GM12878 (cell line): ENCODE data around the gene LIPG.

ENCODE experiments used
- CEBPB ChIP-seq, 2 experiments: fragments of 150-350 bp in 1 of 2; IDR thresholded peaks; 2 replicates each; pipeline ENCODE4 v1.6.1; 2012 to 2014; ENCODE audit warnings: low read depth in 2 of 2, low read length in 2 of 2, borderline replicate concordance in 1 of 2, inconsistent platforms in 1 of 2
- CTCF ChIP-seq, 3 experiments: IDR thresholded peaks in 2 of 3; conservative IDR thresholded peaks in 1 of 3; 2 replicates each; pipeline ENCODE4 v1.5.1; 2011; ENCODE audit warnings: low read depth in 3 of 3, low read length in 3 of 3, mild to moderate bottlenecking in 3 of 3, control low read depth in 2 of 3, moderate library complexity in 2 of 3, inconsistent platforms in 1 of 3, mixed read lengths in 1 of 3; ENCODE audit not compliant: control insufficient read depth in 2 of 3, insufficient read depth in 1 of 3; ENCODE audit errors: extremely low read depth in 1 of 3
- MYC ChIP-seq: IDR thresholded peaks from 2 replicates; pipeline ENCODE4 v1.6.1; 2011; ENCODE audit warnings: mild to moderate bottlenecking, low read length, moderate library complexity, inconsistent platforms; ENCODE audit not compliant: insufficient read depth, insufficient replicate concordance, insufficient read length, severe bottlenecking
- PBX3 ChIP-seq: IDR thresholded peaks from 2 replicates; pipeline ENCODE4 v1.6.1; 2011; ENCODE audit warnings: mild to moderate bottlenecking, low read depth, low read length, moderate library complexity; ENCODE audit not compliant: insufficient replicate concordance
- USF1 ChIP-seq: IDR thresholded peaks from 2 replicates; pipeline ENCODE4 v1.6.1; 2011; ENCODE audit warnings: borderline replicate concordance, low read depth, mild to moderate bottlenecking, moderate library complexity, mixed read lengths, low read length; ENCODE audit not compliant: insufficient read depth; ENCODE audit errors: extremely low read length

GRCh38 chr18:49601211-49601610, 39.4 kb downstream of the LIPG start:
- TF ChIP-seq CEBPB (IDR thresholded peaks at IDR 0.05; ENCODE audit: borderline replicate concordance in 1 of 2, low read depth in 2 of 2, low read length in 2 of 2) (no peak), MYC (no peak), USF1 (no peak), PBX3 (no peak), CTCF (IDR thresholded peaks at IDR 0.05 in 2 of 3, conservative IDR thresholded peaks at IDR 0.05 in 1 of 3; ENCODE audit: control insufficient read depth in 2 of 3, extremely low read depth in 1 of 3, insufficient read depth in 1 of 3, low read depth in 3 of 3, low read length in 3 of 3) (no peak)
